Measurements from ENCODE around the gene MRPL51. TPM values are rescaled to one million over a fixed set of nuclear protein-coding genes. Genes with fewer than 3 reads are reported as not detected.

MRPL51 gene
- total RNA-seq (ENCODE audit: insufficient read depth, low replicate concordance), result 247 TPM

DNA sequence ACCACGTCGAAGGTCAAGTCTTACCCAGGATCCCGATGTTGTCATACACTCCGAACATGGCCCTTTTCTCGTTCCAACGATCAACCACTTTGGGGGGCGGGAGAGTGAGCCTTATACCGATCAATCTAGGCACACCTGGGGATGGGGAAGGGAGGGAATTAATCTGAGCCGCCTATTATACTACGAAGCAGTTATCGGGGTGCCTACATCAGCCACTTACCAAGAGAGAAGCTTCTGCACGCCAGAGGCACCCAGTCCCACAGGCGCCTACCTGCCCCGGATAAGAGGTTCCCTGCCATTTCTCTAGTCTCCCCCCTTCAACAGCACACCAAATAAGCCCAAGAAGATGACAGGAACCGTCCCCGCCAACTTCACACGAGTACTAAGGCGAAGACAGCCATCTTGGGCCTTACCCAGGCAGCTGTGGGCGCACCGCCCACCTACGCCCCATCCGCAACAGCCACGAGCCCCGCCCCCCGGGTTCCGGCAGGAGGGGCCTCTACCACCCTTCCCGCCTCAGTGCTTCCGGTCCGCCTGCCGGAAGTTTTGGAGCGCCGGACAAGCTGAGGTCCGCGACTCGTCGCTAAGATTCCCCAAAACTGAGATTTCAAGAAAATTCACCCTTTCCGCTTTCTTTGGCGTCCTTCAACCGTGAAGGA, at the start of gene MRPL51:
Gene MRPL51, minus strand, starts transcription at position 425 of the 659 bp plus-strand sequence. Its CDS starts 126 bp downstream, at position 299.
- DNase-seq (ENCODE audit: low spot score), result peak; percentile 97

DNA sequence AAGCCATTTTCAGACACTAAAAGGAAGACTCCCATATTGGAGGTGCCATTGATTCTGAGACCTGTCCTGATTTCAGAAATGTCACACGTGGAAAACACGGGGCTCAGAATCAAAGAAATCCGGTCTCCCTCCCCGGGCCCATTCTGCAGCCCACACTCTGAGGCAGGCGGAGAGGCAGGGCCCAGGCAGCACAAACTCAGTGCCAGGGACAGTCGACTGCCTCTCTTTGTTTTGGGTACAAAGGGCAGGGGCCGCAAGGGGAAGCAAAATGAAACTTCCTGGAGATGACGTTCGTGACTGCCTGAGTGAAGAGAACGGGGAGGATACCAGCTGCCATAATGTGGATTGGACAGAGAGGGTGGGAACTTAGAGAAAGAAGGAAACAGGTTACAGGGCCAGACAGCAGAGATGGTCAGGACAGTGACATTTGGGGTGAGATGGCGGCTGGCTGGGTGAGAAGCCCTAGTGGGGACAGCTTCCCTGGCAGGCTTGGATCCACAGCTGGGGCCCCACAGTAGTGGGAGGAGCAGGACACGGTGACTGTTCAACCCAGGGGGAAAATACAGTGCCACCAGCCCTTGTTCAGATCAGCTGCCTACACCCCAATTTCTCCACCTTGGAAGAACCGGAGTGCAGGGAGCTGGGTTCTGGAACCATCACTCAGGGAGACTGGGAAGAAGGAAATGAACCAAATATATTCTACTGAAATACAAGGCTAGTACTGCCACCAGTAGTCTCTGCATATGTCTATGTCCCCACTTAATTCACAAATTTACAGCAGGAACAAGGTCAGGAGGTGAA, 49.3 kb upstream of the MRPL51 start:
- DNase-seq (ENCODE audit: low spot score), result no peak

DNA sequence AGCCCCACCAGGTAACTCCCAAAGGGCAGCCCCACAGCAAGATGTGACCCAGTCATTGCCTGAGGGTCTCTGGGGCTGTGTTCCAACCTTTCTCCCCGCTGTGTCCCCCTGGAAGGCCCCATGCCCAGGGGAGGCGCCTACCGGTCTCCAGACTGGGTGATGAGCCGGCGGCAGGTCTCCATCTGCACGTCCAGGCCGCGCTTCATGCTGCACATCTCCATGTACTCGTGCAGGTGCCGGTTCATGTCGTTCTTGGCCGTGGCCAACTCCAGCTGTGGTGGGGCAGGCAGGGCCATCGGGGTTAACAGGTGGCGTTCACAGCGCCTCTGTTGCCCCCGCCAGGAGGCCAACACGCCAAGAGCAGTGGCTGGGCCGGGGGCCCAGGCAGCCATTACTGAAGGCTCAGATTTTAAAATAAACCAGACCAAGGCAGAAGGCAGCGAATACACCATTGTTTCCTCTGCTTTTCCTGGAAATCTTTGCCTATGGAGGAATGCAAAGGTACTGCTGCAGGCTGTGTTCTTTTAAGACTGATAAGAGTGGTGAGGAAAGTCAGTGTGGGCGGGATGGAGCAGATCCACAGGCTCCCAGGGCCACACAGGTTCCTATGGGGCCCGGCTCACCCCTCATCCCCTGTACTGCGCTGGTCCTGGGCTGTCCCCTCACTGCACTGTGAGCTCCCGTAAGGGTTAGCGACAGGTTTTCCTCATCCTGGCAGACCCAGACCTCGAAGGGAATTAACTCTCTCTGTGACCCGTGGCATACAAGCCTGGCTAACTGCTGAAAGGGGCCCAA, 48.5 kb upstream of the MRPL51 start:
- no peak for DNase-seq (ENCODE audit: low spot score)

DNA sequence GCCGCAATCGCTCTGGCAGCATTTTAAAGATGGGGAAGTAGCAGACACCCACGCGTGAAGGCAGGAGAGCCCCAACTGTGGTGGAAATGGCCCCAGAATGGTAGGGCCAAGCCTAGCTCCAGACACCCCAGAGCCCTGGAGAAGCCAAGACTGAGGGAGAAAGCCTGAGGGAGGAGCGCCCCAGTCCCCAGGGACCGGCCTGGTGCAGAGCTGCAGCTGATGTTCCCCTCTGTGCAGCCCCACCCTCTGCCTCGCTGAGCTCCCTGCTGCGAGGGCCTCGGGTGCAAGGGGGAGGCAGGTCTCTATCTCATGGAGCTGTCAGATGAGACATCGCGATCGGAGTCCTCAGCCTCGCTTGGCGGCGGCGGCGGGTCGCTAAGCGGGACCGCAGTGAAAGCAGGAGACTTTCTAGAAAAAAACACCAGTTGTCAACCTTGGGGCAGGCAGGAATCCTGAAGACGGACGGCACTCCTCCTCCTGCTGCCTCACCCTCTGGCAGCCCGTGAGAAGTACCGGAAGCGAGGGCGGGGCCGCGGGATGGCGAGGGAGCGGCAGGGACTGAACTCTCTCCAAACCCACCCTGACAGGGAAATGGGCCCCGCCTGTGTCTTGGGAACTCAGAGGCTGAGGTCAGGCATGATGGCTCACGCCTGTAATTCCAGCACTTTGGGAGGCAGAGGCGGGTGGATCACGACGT, 47.3 kb upstream of the MRPL51 start:
- peak; percentile 97 for DNase-seq (ENCODE audit: low spot score)

DNA sequence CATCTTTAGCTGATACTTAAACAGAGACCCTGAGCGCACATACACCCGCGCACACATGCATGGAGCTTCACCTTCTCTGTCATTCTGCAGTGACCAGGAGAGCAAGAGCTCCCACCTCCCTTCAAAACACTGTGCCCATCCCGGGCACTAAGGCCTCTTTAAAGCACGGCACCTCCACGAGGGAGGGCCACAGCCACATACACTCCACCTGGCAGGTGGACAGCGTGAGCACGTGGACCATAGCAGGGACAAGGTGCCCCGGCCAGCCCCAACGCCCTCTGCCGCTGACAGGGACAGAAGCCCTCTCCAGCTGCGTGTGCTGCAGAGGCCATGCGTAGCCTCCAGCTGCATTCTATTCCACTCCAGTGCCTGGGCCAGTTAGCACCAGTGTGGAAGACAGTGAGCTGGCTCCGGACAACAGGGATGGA, 46.7 kb upstream of the MRPL51 start:
- no peak for DNase-seq (ENCODE audit: low spot score)

DNA sequence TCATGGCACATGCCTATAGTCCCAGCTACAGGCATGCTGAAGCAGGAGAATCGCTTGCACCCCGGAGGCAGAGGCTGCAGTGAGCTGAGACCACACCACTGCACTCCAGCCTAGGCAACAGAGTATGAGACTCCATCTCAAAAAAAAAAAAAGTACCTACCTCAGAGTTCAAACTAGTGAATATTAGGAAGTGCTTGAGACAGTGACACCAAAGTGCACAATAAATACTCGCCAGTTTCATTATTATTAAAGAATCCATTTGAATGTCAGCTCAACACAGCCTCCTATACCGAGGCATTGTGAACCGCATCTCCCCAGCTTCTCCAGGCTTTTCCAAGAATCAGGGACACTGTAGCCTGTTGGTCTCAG, 46.2 kb upstream of the MRPL51 start:
- no peak for DNase-seq (ENCODE audit: low spot score)

DNA sequence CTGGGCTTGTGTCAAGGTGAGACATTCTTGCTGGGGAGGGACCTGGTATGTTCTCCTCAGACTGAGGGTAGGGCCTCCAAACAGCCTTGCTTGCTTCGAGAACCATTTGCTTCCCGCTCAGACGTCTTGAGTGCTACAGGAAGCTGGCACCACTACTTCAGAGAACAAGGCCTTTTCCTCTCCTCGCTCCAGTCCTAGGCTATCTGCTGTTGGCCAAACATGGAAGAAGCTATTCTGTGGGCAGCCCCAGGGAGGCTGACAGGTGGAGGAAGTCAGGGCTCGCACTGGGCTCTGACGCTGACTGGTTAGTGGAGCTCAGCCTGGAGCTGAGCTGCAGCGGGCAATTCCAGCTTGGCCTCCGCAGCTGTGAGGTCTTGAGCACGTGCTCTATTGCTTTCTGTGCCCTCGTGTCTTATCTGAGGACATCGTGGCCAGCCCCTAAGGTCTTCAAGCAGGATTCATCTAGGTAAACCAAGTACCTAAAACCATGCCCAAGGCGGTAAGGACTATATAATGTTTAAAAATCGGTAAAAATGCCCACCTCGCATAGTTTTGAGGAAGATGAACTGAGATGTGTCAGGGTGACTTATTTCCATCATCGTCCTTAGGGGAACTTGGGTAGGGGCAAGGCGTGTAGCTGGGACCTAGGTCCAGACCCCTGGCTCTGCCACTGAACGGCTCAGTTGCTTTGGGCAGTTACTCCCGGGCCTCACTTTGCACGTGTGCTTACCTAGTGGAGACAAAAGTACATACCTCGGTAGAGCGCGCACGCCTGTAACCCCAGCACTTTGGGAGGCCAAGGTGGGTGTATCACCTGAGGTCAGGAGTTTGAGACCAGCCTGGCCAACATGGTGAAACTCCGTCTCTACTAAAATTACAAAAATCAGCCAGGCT, 45.6 kb upstream of the MRPL51 start:
- no peak for DNase-seq (ENCODE audit: low spot score)

DNA sequence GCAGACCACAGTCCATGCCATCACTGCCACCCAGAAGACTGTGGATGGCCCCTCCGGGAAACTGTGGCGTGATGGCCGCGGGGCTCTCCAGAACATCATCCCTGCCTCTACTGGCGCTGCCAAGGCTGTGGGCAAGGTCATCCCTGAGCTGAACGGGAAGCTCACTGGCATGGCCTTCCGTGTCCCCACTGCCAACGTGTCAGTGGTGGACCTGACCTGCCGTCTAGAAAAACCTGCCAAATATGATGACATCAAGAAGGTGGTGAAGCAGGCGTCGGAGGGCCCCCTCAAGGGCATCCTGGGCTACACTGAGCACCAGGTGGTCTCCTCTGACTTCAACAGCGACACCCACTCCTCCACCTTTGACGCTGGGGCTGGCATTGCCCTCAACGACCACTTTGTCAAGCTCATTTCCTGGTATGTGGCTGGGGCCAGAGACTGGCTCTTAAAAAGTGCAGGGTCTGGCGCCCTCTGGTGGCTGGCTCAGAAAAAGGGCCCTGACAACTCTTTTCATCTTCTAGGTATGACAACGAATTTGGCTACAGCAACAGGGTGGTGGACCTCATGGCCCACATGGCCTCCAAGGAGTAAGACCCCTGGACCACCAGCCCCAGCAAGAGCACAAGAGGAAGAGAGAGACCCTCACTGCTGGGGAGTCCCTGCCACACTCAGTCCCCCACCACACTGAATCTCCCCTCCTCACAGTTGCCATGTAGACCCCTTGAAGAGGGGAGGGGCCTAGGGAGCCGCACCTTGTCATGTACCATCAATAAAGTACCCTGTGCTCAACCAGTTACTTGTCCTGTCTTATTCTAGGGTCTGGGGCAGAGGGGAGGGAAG, 44.7 kb upstream of the MRPL51 start:
- peak; percentile 74 for DNase-seq (ENCODE audit: low spot score)

DNA sequence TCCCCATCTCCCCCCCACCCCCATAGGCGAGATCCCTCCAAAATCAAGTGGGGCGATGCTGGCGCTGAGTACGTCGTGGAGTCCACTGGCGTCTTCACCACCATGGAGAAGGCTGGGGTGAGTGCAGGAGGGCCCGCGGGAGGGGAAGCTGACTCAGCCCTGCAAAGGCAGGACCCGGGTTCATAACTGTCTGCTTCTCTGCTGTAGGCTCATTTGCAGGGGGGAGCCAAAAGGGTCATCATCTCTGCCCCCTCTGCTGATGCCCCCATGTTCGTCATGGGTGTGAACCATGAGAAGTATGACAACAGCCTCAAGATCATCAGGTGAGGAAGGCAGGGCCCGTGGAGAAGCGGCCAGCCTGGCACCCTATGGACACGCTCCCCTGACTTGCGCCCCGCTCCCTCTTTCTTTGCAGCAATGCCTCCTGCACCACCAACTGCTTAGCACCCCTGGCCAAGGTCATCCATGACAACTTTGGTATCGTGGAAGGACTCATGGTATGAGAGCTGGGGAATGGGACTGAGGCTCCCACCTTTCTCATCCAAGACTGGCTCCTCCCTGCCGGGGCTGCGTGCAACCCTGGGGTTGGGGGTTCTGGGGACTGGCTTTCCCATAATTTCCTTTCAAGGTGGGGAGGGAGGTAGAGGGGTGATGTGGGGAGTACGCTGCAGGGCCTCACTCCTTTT, 44.0 kb upstream of the MRPL51 start:
- no peak for DNase-seq (ENCODE audit: low spot score)

DNA sequence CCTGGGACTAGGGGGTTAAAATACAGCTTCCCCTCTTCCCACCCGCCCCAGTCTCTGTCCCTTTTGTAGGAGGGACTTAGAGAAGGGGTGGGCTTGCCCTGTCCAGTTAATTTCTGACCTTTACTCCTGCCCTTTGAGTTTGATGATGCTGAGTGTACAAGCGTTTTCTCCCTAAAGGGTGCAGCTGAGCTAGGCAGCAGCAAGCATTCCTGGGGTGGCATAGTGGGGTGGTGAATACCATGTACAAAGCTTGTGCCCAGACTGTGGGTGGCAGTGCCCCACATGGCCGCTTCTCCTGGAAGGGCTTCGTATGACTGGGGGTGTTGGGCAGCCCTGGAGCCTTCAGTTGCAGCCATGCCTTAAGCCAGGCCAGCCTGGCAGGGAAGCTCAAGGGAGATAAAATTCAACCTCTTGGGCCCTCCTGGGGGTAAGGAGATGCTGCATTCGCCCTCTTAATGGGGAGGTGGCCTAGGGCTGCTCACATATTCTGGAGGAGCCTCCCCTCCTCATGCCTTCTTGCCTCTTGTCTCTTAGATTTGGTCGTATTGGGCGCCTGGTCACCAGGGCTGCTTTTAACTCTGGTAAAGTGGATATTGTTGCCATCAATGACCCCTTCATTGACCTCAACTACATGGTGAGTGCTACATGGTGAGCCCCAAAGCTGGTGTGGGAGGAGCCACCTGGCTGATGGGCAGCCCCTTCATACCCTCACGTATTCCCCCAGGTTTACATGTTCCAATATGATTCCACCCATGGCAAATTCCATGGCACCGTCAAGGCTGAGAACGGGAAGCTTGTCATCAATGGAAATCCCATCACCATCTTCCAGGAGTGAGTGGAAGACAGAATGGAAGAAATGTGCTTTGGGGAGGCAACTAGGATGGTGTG, 43.1 kb upstream of the MRPL51 start:
- no peak for DNase-seq (ENCODE audit: low spot score)

DNA sequence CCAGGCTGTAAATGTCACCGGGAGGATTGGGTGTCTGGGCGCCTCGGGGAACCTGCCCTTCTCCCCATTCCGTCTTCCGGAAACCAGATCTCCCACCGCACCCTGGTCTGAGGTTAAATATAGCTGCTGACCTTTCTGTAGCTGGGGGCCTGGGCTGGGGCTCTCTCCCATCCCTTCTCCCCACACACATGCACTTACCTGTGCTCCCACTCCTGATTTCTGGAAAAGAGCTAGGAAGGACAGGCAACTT, 42.6 kb upstream of the MRPL51 start:
- no peak for DNase-seq (ENCODE audit: low spot score)

DNA sequence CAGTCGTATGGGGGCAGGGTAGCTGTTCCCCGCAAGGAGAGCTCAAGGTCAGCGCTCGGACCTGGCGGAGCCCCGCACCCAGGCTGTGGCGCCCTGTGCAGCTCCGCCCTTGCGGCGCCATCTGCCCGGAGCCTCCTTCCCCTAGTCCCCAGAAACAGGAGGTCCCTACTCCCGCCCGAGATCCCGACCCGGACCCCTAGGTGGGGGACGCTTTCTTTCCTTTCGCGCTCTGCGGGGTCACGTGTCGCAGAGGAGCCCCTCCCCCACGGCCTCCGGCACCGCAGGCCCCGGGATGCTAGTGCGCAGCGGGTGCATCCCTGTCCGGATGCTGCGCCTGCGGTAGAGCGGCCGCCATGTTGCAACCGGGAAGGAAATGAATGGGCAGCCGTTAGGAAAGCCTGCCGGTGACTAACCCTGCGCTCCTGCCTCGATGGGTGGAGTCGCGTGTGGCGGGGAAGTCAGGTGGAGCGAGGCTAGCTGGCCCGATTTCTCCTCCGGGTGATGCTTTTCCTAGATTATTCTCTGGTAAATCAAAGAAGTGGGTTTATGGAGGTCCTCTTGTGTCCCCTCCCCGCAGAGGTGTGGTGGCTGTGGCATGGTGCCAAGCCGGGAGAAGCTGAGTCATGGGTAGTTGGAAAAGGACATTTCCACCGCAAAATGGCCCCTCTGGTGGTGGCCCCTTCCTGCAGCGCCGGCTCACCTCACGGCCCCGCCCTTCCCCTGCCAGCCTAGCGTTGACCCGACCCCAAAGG, 42.1 kb upstream of the MRPL51 start:
- peak; percentile 59 for DNase-seq (ENCODE audit: low spot score)

DNA sequence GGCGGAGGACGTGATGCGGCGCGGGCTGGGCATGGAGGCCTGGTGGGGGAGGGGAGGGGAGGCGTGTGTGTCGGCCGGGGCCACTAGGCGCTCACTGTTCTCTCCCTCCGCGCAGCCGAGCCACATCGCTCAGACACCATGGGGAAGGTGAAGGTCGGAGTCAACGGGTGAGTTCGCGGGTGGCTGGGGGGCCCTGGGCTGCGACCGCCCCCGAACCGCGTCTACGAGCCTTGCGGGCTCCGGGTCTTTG, 41.6 kb upstream of the MRPL51 start:
- DNase-seq (ENCODE audit: low spot score), result no peak

DNA sequence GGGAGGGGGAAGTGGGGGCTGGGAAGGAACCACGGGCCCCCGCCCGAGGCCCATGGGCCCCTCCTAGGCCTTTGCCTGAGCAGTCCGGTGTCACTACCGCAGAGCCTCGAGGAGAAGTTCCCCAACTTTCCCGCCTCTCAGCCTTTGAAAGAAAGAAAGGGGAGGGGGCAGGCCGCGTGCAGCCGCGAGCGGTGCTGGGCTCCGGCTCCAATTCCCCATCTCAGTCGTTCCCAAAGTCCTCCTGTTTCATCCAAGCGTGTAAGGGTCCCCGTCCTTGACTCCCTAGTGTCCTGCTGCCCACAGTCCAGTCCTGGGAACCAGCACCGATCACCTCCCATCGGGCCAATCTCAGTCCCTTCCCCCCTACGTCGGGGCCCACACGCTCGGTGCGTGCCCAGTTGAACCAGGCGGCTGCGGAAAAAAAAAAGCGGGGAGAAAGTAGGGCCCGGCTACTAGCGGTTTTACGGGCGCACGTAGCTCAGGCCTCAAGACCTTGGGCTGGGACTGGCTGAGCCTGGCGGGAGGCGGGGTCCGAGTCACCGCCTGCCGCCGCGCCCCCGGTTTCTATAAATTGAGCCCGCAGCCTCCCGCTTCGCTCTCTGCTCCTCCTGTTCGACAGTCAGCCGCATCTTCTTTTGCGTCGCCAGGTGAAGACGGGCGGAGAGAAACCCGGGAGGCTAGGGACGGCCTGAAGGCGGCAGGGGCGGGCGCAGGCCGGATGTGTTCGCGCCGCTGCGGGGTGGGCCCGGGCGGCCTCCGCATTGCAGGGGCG, 41.0 kb upstream of the MRPL51 start, which contains the start of gene GAPDH:
Gene GAPDH, plus strand, starts transcription at position 595 of the 772 bp plus-strand sequence. CDS start 316 bp downstream, outside the sequence.
- DNase-seq (ENCODE audit: low spot score), result peak; percentile 99

DNA sequence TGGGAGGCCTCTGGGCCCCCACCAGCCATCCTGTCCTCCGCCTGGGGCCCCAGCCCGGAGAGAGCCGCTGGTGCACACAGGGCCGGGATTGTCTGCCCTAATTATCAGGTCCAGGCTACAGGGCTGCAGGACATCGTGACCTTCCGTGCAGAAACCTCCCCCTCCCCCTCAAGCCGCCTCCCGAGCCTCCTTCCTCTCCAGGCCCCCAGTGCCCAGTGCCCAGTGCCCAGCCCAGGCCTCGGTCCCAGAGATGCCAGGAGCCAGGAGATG, 40.5 kb upstream of the MRPL51 start:
- DNase-seq (ENCODE audit: low spot score), result no peak

DNA sequence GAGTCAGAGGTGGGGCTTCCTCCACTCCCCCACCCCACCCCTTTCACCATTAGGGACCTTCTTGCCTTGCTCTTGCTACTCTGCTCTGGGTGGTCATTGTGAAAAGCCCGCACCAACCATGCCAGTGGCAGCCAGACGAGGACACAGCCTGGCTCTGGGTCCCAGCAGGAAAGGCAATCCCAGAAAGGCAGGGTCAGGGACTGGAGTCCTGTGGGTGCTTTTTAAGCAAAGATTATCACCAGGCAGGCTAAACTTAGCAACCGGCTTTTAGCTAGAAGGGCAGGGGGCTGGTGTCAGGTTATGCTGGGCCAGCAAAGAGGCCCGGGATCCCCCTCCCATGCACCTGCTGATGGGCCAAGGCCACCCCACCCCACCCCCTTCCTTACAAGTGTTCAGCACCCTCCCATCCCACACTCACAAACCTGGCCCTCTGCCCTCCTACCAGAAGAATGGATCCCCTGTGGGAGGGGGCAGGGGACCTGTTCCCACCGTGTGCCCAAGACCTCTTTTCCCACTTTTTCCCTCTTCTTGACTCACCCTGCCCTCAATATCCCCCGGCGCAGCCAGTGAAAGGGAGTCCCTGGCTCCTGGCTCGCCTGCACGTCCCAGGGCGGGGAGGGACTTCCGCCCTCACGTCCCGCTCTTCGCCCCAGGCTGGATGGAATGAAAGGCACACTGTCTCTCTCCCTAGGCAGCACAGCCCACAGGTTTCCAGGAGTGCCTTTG, 40.0 kb upstream of the MRPL51 start:
- DNase-seq (ENCODE audit: low spot score), result peak; percentile 92

Measured in umbilical cord (tissue), 2 donors.